Measurements from ENCODE around the gene PRELID1.

The PRELID1 gene

DNA sequence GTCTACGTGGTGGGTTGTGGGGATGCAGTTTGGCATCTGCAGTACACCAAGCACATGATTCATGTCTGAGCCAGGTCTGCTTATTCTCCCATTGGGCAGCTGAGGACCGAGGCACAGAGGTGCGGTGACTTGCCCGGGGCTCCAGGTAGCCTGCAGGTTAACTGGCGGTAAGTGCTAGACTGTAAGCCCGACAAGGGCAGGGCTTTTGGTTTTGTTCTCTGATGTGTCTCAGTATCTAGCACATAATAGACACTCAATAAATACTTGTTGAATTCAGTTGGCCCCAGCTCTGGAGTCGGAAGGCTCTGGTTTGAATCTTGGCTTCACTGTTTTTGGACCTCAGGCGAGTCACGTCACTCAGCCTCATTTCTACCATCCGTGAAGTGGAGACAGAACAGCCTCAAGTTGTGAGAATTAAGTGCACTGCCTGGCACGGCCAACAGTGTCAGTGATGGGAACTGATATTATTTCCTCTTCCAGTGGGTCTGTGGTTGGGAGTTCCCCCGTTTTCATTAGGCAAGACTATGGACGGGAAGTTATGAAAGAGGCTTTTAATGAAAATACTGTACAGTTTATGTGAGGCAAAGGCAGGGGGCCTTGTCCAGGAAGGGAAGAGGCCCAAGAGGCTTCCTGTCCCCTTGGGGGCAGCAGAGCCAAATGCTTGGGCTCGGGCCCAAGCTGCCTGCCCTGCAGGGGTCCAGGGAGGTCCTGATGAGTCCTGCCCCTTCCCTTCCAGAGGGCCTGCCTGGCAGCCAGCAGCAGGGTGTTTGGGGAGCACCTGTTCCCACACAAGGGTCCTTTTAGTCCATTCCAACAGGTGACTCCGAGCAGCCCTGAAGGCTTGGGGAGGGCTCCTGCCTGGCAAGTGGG, 3.3 kb downstream of the PRELID1 start:
- TF ChIP-seq ZFX (IDR thresholded peaks at IDR 0.05; ENCODE audit: borderline replicate concordance) = no peak
- TF ChIP-seq, protein P1, sequence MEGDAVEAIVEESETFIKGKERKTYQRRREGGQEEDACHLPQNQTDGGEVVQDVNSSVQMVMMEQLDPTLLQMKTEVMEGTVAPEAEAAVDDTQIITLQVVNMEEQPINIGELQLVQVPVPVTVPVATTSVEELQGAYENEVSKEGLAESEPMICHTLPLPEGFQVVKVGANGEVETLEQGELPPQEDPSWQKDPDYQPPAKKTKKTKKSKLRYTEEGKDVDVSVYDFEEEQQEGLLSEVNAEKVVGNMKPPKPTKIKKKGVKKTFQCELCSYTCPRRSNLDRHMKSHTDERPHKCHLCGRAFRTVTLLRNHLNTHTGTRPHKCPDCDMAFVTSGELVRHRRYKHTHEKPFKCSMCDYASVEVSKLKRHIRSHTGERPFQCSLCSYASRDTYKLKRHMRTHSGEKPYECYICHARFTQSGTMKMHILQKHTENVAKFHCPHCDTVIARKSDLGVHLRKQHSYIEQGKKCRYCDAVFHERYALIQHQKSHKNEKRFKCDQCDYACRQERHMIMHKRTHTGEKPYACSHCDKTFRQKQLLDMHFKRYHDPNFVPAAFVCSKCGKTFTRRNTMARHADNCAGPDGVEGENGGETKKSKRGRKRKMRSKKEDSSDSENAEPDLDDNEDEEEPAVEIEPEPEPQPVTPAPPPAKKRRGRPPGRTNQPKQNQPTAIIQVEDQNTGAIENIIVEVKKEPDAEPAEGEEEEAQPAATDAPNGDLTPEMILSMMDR (IDR thresholded peaks at IDR 0.05) = no peak
- peak overlapping the region; percentile 85; the same call in 1 of the 2 replicates for H3K27ac ChIP-seq

GRCh38 chr5:177307544-177308363, 4.2 kb downstream of the PRELID1 start:
- peak overlapping the region; percentile 85; the same call in 1 of the 2 replicates for H3K27ac ChIP-seq
- TF ChIP-seq, protein P1 (IDR thresholded peaks at IDR 0.05) = no peak

DNA sequence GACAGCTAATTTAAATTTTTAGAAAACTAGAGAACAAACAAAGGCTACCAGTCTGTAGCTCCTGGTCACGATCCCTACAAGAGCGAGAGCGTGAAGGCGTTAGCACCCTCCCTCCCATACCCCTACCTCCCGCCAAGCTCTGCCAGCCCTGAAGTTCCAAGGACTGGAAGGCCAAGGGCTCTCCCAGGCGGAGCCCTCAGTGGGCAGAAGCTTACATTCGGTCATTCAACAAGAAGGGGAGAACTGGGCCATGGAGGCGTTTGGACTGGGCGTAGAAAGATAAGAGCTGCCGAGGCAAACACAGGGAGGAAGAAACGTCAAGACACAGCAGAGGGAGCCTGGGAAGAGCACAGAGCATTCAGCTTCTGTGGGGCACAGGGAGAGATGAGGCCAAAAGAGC, 5.1 kb downstream of the PRELID1 start:
- H3K27ac ChIP-seq = peak overlapping the region; percentile 92; the same call in 1 of the 2 replicates
- no peak for TF ChIP-seq ZFX (IDR thresholded peaks at IDR 0.05; ENCODE audit: borderline replicate concordance)
- TF ChIP-seq, protein P1 (IDR thresholded peaks at IDR 0.05) = no peak

DNA sequence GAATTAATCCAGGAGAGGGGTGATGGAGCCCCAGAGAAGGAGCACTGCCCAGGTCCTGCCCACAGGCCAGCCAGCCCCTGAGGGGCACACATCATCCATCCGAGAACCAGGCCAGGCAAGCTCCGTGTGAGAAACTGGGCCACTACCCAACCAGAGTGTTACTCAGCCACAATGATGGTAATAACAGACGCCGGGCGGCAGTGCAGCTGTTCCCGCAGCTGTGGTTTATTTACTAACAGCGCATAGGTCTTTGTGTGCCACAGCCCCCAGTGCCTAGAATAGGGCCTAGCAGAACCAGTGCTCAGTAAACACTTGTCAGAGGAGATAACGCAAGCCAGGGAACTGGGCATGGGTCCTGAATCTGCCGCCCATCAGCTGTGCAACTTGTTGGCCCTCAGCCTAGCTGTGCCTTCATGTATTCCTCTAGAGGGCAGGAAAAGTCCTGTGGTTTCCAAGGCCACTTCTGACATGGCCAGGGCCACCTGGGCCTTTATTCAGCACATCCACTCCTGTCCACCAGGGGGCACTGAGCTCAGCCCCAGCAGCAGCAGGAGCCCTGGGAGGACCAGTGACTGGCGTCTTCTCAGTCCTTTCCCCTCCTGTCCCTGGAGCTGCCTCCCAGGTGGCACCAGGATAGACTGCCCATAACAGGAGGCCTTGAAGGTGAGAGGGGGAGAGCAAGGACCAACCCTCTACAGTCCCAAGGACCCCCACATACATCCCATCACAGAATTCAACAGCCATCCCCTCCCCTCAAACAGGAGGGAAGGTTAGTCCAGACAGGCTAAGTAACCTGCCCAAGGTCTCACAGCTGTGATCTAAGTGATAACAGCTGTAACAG, 6.0 kb downstream of the PRELID1 start:
- no peak for TF ChIP-seq ZFX (IDR thresholded peaks at IDR 0.05; ENCODE audit: borderline replicate concordance)
- TF ChIP-seq, protein P1 (IDR thresholded peaks at IDR 0.05) = peak; percentile 98

DNA sequence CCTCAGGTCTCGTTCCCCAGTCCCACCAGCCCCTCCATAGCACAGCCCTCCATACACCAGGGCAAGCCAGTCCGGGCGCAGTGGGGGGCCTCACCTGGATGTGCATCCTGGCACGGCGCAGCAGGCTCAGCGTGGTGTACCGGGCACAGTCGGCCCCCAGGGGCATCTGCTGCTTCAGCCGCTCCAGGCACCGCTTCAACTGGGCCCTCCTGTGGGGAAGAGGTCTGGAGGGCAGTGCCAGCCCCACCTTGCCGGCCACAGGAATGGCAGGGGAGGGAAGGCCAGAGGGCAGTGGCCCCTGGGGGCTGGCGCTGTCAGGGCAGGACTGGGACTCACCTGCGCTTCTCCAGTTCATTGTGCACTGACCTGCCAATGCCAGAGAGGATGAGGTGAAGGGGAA, 6.7 kb downstream of the PRELID1 start:
- H3K27ac ChIP-seq = peak overlapping the region; percentile 92
- TF ChIP-seq, protein P1 (IDR thresholded peaks at IDR 0.05) = no peak
- TF ChIP-seq ZFX (IDR thresholded peaks at IDR 0.05; ENCODE audit: borderline replicate concordance) = no peak

More for the DNA sequence above, 6.0 kb downstream of the PRELID1 start:
- H3K27ac ChIP-seq = peak overlapping the region; percentile 92

- H3K27ac ChIP-seq = peak overlapping the region; percentile 92
- TF ChIP-seq ZFX (IDR thresholded peaks at IDR 0.05; ENCODE audit: borderline replicate concordance) = no peak
Observed at GRCh38 chr5:177310757-177311391, 7.3 kb downstream of the PRELID1 start.

GRCh38 chr5:177311392-177311722, 7.8 kb downstream of the PRELID1 start:
- TF ChIP-seq ZFX (IDR thresholded peaks at IDR 0.05; ENCODE audit: borderline replicate concordance) = no peak
- TF ChIP-seq, protein P1 (IDR thresholded peaks at IDR 0.05) = no peak
- peak overlapping the region; percentile 92 for H3K27ac ChIP-seq

Data from 22Rv1 (cell line).